Fibroblast of mammary gland (primary cell): ENCODE results near the gene VPREB1.

ENCODE experiments used
- DNase-seq: peaks from one replicate; pipeline ENCODE4 v3.0.0-alpha.2; 2010; ENCODE audit warnings: low read depth
- H3K4me3 ChIP-seq: 2 replicates; pipeline ENCODE4 v1.5.1; 2011; ENCODE audit warnings: low read depth, mild to moderate bottlenecking, low read length, moderate library complexity; ENCODE audit not compliant: control insufficient read depth
- TF ChIP-seq, protein P1 (sequence below): conservative IDR thresholded peaks from 2 replicates; pipeline ENCODE4 v1.5.1; 2011; ENCODE audit warnings: low read depth, low read length, inconsistent platforms; ENCODE audit not compliant: control insufficient read depth, insufficient read depth

VPREB1 gene

GRCh38 chr22:22228421-22228820, 16.2 kb upstream of the VPREB1 start:
- no peak overlapping the region for H3K4me3 ChIP-seq
- DNase-seq, result no peak
- TF ChIP-seq, protein P1, sequence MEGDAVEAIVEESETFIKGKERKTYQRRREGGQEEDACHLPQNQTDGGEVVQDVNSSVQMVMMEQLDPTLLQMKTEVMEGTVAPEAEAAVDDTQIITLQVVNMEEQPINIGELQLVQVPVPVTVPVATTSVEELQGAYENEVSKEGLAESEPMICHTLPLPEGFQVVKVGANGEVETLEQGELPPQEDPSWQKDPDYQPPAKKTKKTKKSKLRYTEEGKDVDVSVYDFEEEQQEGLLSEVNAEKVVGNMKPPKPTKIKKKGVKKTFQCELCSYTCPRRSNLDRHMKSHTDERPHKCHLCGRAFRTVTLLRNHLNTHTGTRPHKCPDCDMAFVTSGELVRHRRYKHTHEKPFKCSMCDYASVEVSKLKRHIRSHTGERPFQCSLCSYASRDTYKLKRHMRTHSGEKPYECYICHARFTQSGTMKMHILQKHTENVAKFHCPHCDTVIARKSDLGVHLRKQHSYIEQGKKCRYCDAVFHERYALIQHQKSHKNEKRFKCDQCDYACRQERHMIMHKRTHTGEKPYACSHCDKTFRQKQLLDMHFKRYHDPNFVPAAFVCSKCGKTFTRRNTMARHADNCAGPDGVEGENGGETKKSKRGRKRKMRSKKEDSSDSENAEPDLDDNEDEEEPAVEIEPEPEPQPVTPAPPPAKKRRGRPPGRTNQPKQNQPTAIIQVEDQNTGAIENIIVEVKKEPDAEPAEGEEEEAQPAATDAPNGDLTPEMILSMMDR, result no peak

GRCh38 chr22:22228921-22229320, 15.7 kb upstream of the VPREB1 start:
- TF ChIP-seq, protein P1, result no peak
- DNase-seq, result no peak
- H3K4me3 ChIP-seq, result no peak overlapping the region

DNA sequence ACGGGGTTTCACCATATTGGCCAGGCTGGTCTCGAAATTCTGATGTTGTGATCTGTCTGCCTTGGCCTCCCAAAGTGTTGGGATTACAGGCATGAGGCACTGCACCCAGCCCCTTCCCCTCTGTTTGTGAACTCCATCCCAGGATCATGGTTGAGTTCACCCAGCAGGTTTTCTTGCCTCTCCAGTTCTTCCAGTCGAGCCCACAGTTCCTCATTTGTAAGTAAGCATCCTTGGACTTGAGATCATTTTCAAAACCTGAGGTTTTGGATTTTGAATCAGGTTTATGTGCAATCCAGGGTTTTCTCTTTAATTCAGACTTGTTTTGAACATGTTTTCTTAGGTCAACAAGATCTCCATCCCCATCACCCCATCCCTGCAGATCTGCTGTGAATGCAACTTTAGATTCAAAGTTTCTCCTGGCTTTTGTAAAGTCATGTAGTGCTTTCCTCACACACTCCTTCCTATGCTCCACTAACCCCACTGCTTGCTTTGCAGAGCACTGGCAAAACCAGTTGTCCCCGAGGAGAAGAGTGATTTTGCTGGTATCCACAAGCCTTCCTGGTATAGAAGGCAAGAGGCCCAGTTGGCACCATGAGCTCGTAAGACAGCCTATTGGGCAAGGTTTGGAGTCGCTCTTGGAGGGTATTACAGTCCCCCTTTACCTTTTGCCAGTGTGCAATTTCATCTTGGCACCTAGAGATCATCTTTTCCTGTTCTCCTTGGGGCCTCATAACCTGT, 14.7 kb upstream of the VPREB1 start:
- no peak for DNase-seq
- no peak overlapping the region for H3K4me3 ChIP-seq
- TF ChIP-seq, protein P1, result no peak

GRCh38 chr22:22230438-22230837, 14.1 kb upstream of the VPREB1 start:
- no peak for DNase-seq
- H3K4me3 ChIP-seq, result no peak overlapping the region
- TF ChIP-seq, protein P1, result no peak

DNA sequence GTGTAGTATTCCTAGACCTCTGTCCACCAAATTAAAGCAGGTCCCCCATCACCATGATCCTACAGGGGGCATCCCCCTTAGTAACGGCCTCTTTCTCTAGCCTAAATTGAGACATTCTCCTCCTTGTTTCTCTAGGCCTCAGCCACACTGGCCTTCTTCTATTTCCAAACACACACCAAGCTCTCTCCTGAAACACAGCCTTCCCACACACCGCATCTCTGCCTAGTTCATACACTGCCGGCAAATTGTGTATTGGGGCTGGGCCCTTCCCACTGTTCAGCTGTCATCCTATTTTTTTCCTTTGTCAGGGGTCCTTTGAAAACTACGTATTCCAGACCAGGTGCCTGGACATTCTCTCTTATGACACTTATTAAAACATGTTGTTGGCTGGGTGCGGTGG, 11.5 kb upstream of the VPREB1 start:
- no peak overlapping the region for H3K4me3 ChIP-seq
- TF ChIP-seq, protein P1, result no peak
- no peak for DNase-seq

DNA sequence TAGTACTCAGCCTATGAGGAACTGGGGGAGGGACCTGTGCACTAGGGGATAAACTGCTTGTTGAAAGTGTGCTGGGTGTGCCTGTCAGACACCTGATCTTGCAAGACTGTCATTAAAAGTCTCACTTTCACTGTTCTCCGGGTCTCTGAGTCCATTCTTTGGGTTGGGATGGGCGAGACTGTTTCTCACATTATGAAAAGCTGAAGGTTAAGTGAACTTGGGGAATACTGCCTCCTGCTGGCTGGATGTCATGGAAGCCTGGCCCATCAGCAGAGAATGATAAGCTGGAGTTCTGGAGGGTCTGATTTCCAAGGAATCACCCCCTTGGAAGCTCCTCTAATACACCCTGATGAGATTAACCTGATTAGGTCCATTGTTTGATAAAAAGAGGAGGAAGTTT, 9.0 kb upstream of the VPREB1 start:
- TF ChIP-seq, protein P1, result peak; percentile 52
- H3K4me3 ChIP-seq, result no peak overlapping the region
- peak; percentile 34 for DNase-seq
